ENCODE results near the gene SCGB2B2.
"Not testable (repeated sequence)": the region's sequence is repeated elsewhere in the genome, so short reads cannot be mapped to it uniquely, and the experiment has no call there.

Gene SCGB2B2

GRCh38 chr19:34668077-34668689 lies 8.8 kb downstream of the SCGB2B2 start:
- not testable (repeated sequence) for DNase-seq

- DNase-seq, result no peak
Observed at GRCh38 chr19:34667349-34668076, 9.4 kb downstream of the SCGB2B2 start.

GRCh38 chr19:34666958-34667265 lies 10.0 kb downstream of the SCGB2B2 start:
- no peak for DNase-seq

- DNase-seq, result no peak
Observed at GRCh38 chr19:34666200-34666957, 10.6 kb downstream of the SCGB2B2 start.

GRCh38 chr19:34665275-34665674 lies 11.7 kb downstream of the SCGB2B2 start:
- not testable (repeated sequence) for DNase-seq

GRCh38 chr19:34664870-34665269 lies 12.1 kb downstream of the SCGB2B2 start:
- no peak for DNase-seq

GRCh38 chr19:34664168-34664567 lies 12.8 kb downstream of the SCGB2B2 start:
- DNase-seq, result no peak

- DNase-seq, result peak; percentile 13
Observed at GRCh38 chr19:34662919-34663318, 14.0 kb downstream of the SCGB2B2 start.

- DNase-seq, result no peak
Observed at GRCh38 chr19:34661357-34661756, 15.6 kb downstream of the SCGB2B2 start.

GRCh38 chr19:34655651-34656050 lies 21.3 kb downstream of the SCGB2B2 start:
- no peak for DNase-seq

- no peak for DNase-seq
Observed at GRCh38 chr19:34654796-34655195, 22.2 kb downstream of the SCGB2B2 start.

GRCh38 chr19:34651747-34652146 lies 25.2 kb downstream of the SCGB2B2 start:
- DNase-seq, result no peak

- no peak for DNase-seq
Observed at GRCh38 chr19:34649886-34650543, 26.9 kb downstream of the SCGB2B2 start.

GRCh38 chr19:34645551-34645950 lies 31.4 kb downstream of the SCGB2B2 start:
- no peak for DNase-seq

GRCh38 chr19:34644991-34645461 lies 31.9 kb downstream of the SCGB2B2 start:
- no peak for DNase-seq

GRCh38 chr19:34642241-34642640 lies 34.7 kb downstream of the SCGB2B2 start:
- DNase-seq, result no peak

- DNase-seq, result peak; percentile 36
Observed at GRCh38 chr19:34639491-34640085, 37.4 kb downstream of the SCGB2B2 start.

- no peak for DNase-seq
Observed at GRCh38 chr19:34633802-34634201, 43.2 kb downstream of the SCGB2B2 start.
